Endothelial cell of umbilical vein (primary cell): ENCODE results near the gene PRDM16. TPM values are rescaled to one million over a fixed set of nuclear protein-coding genes. Genes with fewer than 3 reads are reported as not detected.

Experiments
- BruUV-seq: library from RNA; stranded (reverse); fragments of 400-500 nt; replicated peaks from 2 replicates; lab custom pipeline; 2021; lab: Mats Ljungman, UMichigan
- CTCF ChIA-PET: fragments of 300-600, 350-600 bp; sonication (Branson Sonifier 250); formaldehyde crosslinking; loops from one replicate; lab custom pipeline; 2021; ENCODE audit warnings: antibody characterized with exemption, inconsistent platforms; lab: Charles Lee
- POLR2A ChIA-PET: fragments of 300-600, 350-600 bp; sonication (Branson Sonifier 250); formaldehyde crosslinking; loops from one replicate; lab custom pipeline; 2021; ENCODE audit warnings: antibody characterized with exemption, inconsistent platforms; lab: Charles Lee
- DNase-seq: peaks from one replicate; pipeline ENCODE4 v3.0.0-alpha.2; 2011; ENCODE audit warnings: low read depth, low spot score
- FAIRE-seq: peaks from 2 replicates; lab custom pipeline; 2011; peaks lifted over from hg19 to GRCh38; lab: Jason Lieb, UNC
- H2AFZ ChIP-seq: 2 replicates; pipeline ENCODE4 v1.6.0; 2012; ENCODE audit warnings: low read depth, low read length, control low read depth, inconsistent platforms
- H3K27ac ChIP-seq: 2 replicates; pipeline ENCODE4 v1.5.1; 2011; ENCODE audit warnings: low read depth, mild to moderate bottlenecking, control low read depth, low read length, moderate library complexity; ENCODE audit not compliant: insufficient read depth
- H3K27me3 ChIP-seq, 2 experiments: 2 replicates each; pipeline versions ENCODE4 v1.6.0 to v1.6.1; 2011; ENCODE audit warnings: low read length in 2 of 2, mixed read lengths in 1 of 2; ENCODE audit not compliant: control insufficient read depth in 2 of 2, insufficient read depth in 2 of 2
- H3K36me3 ChIP-seq, 2 experiments: 2 replicates in 1 of 2; 3 replicates in 1 of 2; pipeline ENCODE4 v1.5.1; 2011; ENCODE audit warnings: low read length in 2 of 2, mild to moderate bottlenecking in 1 of 2, moderate library complexity in 1 of 2; ENCODE audit not compliant: control insufficient read depth in 2 of 2, insufficient read depth in 2 of 2; ENCODE audit errors: extremely low read depth in 1 of 2
- H3K4me1 ChIP-seq: 3 replicates; pipeline ENCODE4 v1.5.1; 2011; ENCODE audit warnings: mild to moderate bottlenecking, low read length; ENCODE audit not compliant: control insufficient read depth, insufficient read depth; ENCODE audit errors: extremely low read depth
- H3K4me2 ChIP-seq: 2 replicates; pipeline ENCODE4 v1.6.1; 2011; ENCODE audit warnings: low read length, control low read depth, mixed read lengths; ENCODE audit not compliant: insufficient read depth
- H3K4me3 ChIP-seq, 3 experiments: fragments of 200-600 bp in 1 of 3; sonication (generic), shearing (Covaris generic) in 1 of 3; replicated peaks in 1 of 3; 2 replicates each; pipeline ENCODE4 v1.5.1; 2011 to 2016; ENCODE audit warnings: control low read depth in 3 of 3, low read length in 3 of 3, mild to moderate bottlenecking in 2 of 3, inconsistent platforms in 1 of 3, low read depth in 1 of 3, moderate library complexity in 1 of 3; ENCODE audit not compliant: insufficient read depth in 1 of 3
- H3K79me2 ChIP-seq: 2 replicates; pipeline ENCODE4 v1.6.0; 2012; ENCODE audit warnings: low read length, inconsistent platforms; ENCODE audit not compliant: control insufficient read depth, insufficient read depth
- H3K9ac ChIP-seq: replicated peaks from 2 replicates; pipeline ENCODE3; 2011; ENCODE audit warnings: low read length, control low read depth; ENCODE audit not compliant: insufficient read depth; ENCODE audit errors: extremely low read depth
- H3K9me1 ChIP-seq: replicated peaks from 3 replicates; pipeline ENCODE4 v1.6.0; 2011; ENCODE audit warnings: mild to moderate bottlenecking, low read length; ENCODE audit not compliant: control insufficient read depth, insufficient read depth; ENCODE audit errors: extremely low read depth
- H3K9me3 ChIP-seq: replicated peaks from 2 replicates; pipeline ENCODE4 v1.5.1; 2012; ENCODE audit warnings: low read length, inconsistent platforms; ENCODE audit not compliant: control insufficient read depth, insufficient read depth
- H4K20me1 ChIP-seq: replicated peaks from 2 replicates; pipeline ENCODE3; 2011; ENCODE audit warnings: mild to moderate bottlenecking, low read length; ENCODE audit not compliant: control insufficient read depth, insufficient read depth; ENCODE audit errors: extremely low read depth
- CTCF ChIP-seq, 2 donors: IDR thresholded peaks; 1 replicate in 1 of 2; 2 replicates in 1 of 2; pipeline ENCODE4 v1.5.1; 2011; ENCODE audit warnings: low read length in 2 of 2, mild to moderate bottlenecking in 2 of 2, moderate library complexity in 2 of 2, control low read depth in 1 of 2, inconsistent platforms in 1 of 2, low read depth in 1 of 2; ENCODE audit not compliant: insufficient read depth in 1 of 2; ENCODE audit errors: extremely low read depth in 1 of 2
- EZH2 ChIP-seq: IDR thresholded peaks from 2 replicates; pipeline ENCODE4 v1.6.1; 2012; ENCODE audit warnings: borderline replicate concordance, low read depth, mild to moderate bottlenecking, moderate library complexity, low read length, inconsistent platforms; ENCODE audit not compliant: severe bottlenecking
- FOS ChIP-seq: IDR thresholded peaks from 2 replicates; pipeline ENCODE4 v1.6.1; 2011; ENCODE audit warnings: mild to moderate bottlenecking, low read length, moderate library complexity, borderline replicate concordance; ENCODE audit not compliant: insufficient read depth
- JUN ChIP-seq: IDR thresholded peaks from 2 replicates; pipeline ENCODE4 v1.6.1; 2011; ENCODE audit warnings: borderline replicate concordance, low read depth; ENCODE audit not compliant: insufficient read length, insufficient read depth
- MAX ChIP-seq: IDR thresholded peaks from 2 replicates; pipeline ENCODE4 v1.6.1; 2011; ENCODE audit not compliant: insufficient read depth, insufficient read length
- MYC ChIP-seq: IDR thresholded peaks from one replicate; pipeline ENCODE4 v1.6.1; 2011; ENCODE audit warnings: mild to moderate bottlenecking, low read depth, low read length
- POLR2A ChIP-seq: IDR thresholded peaks from 2 replicates; pipeline ENCODE4 v1.6.1; 2012; ENCODE audit warnings: low read depth, mild to moderate bottlenecking, control low read depth, low read length
- POLR2AphosphoS5 ChIP-seq: IDR thresholded peaks from 2 replicates; pipeline ENCODE4 v1.6.1; 2012; ENCODE audit warnings: low read depth, mild to moderate bottlenecking, control low read depth, low read length, moderate library complexity; ENCODE audit not compliant: insufficient read depth
- dilution Hi-C: fragments of 300-500 bp; cut with MboI; formaldehyde crosslinking; loops from one replicate; pipeline ENCODE4 v1.15.0; 2019; ENCODE audit warnings: low sequenced_read_pairs; ENCODE audit not compliant: extremely low pct_ligation_motif_present
- intact Hi-C: fragments of 100-400 bp; cut with micrococcal nuclease; formaldehyde crosslinking; loops from one replicate; pipeline ENCODE4 v1.10.0; 2022
- polyA plus RNA-seq, 4 experiments: library from polyadenylated mRNA; depleted of rRNA in 3 of 4; stranded (reverse) in 3 of 4; unstranded in 1 of 4; fragments of >200 nt; gene quantifications; 2 replicates each; pipeline versions ENCODE4 v1.2.1 to v1.2.3, GENCODE V29; 2011 to 2012; ENCODE audit warnings: missing spikeins in 1 of 4
- total RNA-seq: library from RNA; stranded (reverse); gene quantifications from 2 replicates; pipeline ENCODE4 v1.2.3, GENCODE V29; 2021

The PRDM16 gene
- total and polyA plus RNA-seq, 2 donors (not counting 3 experiments of a cell fraction or from before 2014, with no cell fraction given) = not detected

- Histone ChIP-seq H3K9ac (no peak overlapping the region), H4K20me1 (no peaks in the 10 kb centered on the region), H3K9me1 (no peaks in the 10 kb centered on the region), H3K27me3 (no peaks in the 10 kb centered on the region), H3K4me3 (no peak overlapping the region), H2AFZ (no peak overlapping the region), H3K9me3 (no peaks in the 10 kb centered on the region), H3K27ac (no peak overlapping the region), H3K36me3 (no peaks in the 10 kb centered on the region), H3K4me2 (no peak overlapping the region), H3K4me1 (no peaks in the 10 kb centered on the region), H3K79me2 (no peaks in the 10 kb centered on the region)
- DNase-seq = no peak
- ChIA-PET POLR2A (no interaction called here), CTCF (interaction anchor here (0.6 to 2.9 kb wide), 3 partner anchors 10 to 261 kb away, joined by 3 to 17 read pairs (median 3); no protein-coding TSS in a partner anchor)
- BruUV-seq = no TSS peak
- no peak for FAIRE-seq
- dilution Hi-C loops (no loop called here), intact Hi-C loops (no loop called here)
- no peak for TF ChIP-seq EZH2
- no peak for TF ChIP-seq POLR2AphosphoS5
- TF ChIP-seq CTCF (IDR thresholded peaks at IDR 0.05; ENCODE audit: extremely low read depth in 1 of 2, insufficient read depth in 1 of 2, low read depth in 1 of 2, low read length in 2 of 2) = no peak
- no peak for TF ChIP-seq JUN
- no peak for TF ChIP-seq MYC
- no peak for TF ChIP-seq FOS
- TF ChIP-seq MAX = no peak
- TF ChIP-seq POLR2A = no peak
These were observed 394.0 kb downstream of the PRDM16 start for GRCh38 chr1:3463013-3463385.
